H1 (cell line): ENCODE data around the gene FMOD. TPM values are rescaled to one million over a fixed set of nuclear protein-coding genes. Genes with fewer than 3 reads are reported as not detected.

Experiments
- CEBPB ChIP-seq: IDR thresholded peaks from 2 replicates; pipeline ENCODE4 v1.6.1; 2012; ENCODE audit warnings: low read depth, low read length
- CTBP2 ChIP-seq: IDR thresholded peaks from 2 replicates; pipeline ENCODE4 v1.7.0; 2011; ENCODE audit warnings: borderline replicate concordance, mild to moderate bottlenecking, moderate library complexity, mixed read lengths, low read length; ENCODE audit not compliant: insufficient read depth, insufficient read length
- GTF2F1 ChIP-seq: IDR thresholded peaks from 2 replicates; pipeline ENCODE4 v1.6.1; 2012; ENCODE audit warnings: low read depth, low read length, improper control_type of control experiment, borderline replicate concordance
- KDM4A ChIP-seq: IDR thresholded peaks from one replicate; pipeline ENCODE4 v1.7.1; 2012; ENCODE audit warnings: low read depth, mild to moderate bottlenecking, moderate library complexity, low read length, inconsistent platforms; ENCODE audit not compliant: severe bottlenecking
- POLR2A ChIP-seq, 2 experiments: IDR thresholded peaks; 1 replicate in 1 of 2; 2 replicates in 1 of 2; pipeline ENCODE4 v1.6.1; 2011; ENCODE audit warnings: low read depth in 2 of 2, low read length in 2 of 2, mild to moderate bottlenecking in 2 of 2; ENCODE audit errors: control extremely low read depth in 1 of 2
- SIN3A ChIP-seq, 2 experiments: IDR thresholded peaks in 1 of 2; conservative IDR thresholded peaks in 1 of 2; 2 replicates each; pipeline ENCODE4 v1.6.1; 2011 to 2012; ENCODE audit warnings: low read length in 2 of 2, improper control_type of control experiment in 1 of 2, low read depth in 1 of 2, mild to moderate bottlenecking in 1 of 2
- SRF ChIP-seq: IDR thresholded peaks from 2 replicates; pipeline ENCODE4 v1.6.1; 2011; ENCODE audit warnings: mild to moderate bottlenecking, low read depth, low read length, moderate library complexity
- TCF12 ChIP-seq: IDR thresholded peaks from 2 replicates; pipeline ENCODE4 v1.6.1; 2011; ENCODE audit warnings: low read depth, mild to moderate bottlenecking, low read length
- polyA plus RNA-seq, 7 experiments: library from polyadenylated mRNA; depleted of rRNA in 3 of 7; stranded (reverse) in 5 of 7; unstranded in 2 of 7; fragments of >200 nt in 5 of 7; fragments of 200-250 nt in 2 of 7; gene quantifications; 1 replicate in 5 of 7; 2 replicates in 1 of 7; 4 replicates in 1 of 7; pipeline versions ENCODE4 v1.2.1 to v1.2.3, GENCODE V29; 2011 to 2013; ENCODE audit warnings: missing spikeins in 2 of 7, mixed read lengths in 2 of 7
- total RNA-seq: library from RNA; stranded (reverse); fragmentation: NEBNext Ultra II Directional; extraction: Animal tissue kit (Norgen Biotek cat#: 25700); gene quantifications from 2 replicates; pipeline ENCODE4 v1.2.1, GENCODE V29; 2021
- TF ChIP-seq, protein P1 (sequence below): IDR thresholded peaks from 2 replicates; pipeline ENCODE4 v1.6.1; 2012; ENCODE audit warnings: low read length, inconsistent platforms

The FMOD gene
- total and polyA plus RNA-seq, 2 of the 8 experiments (the other 6 are each of a cell fraction or from before 2014, with no cell fraction given) = 0.17 to 0.32 TPM

DNA sequence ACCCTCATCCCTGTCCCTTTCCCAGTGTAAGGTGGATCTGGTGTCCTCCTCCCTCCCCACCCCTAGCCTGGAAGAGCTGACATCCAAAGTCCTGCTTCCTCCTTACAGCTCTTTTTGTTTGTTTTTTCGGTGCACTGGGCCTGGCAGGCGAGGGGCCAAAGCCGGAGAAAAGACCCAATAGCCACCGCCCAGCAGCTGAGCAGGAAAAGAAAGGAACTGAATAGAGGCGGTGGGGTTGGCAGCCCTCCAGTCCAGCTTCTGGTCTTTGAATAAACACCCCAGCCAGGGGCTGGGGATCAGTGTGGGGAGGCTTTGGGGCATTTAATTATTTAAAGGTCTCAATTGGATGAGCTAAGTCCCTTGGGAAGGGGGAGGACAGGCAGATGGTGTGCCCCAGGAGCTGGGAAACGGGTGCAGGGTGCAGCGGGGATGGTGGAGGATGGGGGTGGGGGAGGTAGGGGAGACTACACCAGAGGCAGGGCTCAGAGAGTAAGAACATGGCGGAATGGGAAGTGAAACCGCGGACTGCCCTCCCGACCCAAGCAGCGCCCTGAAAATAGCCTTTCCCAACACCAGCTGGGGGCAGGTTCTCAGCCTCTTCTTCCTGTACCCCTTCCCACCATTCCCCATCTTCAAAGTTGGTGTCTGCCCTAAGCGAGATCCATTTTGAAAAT, 25.4 kb downstream of the FMOD start (continued):
- TF ChIP-seq, protein P1, sequence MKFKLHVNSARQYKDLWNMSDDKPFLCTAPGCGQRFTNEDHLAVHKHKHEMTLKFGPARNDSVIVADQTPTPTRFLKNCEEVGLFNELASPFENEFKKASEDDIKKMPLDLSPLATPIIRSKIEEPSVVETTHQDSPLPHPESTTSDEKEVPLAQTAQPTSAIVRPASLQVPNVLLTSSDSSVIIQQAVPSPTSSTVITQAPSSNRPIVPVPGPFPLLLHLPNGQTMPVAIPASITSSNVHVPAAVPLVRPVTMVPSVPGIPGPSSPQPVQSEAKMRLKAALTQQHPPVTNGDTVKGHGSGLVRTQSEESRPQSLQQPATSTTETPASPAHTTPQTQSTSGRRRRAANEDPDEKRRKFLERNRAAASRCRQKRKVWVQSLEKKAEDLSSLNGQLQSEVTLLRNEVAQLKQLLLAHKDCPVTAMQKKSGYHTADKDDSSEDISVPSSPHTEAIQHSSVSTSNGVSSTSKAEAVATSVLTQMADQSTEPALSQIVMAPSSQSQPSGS = no peak
- TF ChIP-seq CEBPB = no peak
- TF ChIP-seq POLR2A (IDR thresholded peaks at IDR 0.05; ENCODE audit: control extremely low read depth in 1 of 2, low read depth in 2 of 2, low read length in 2 of 2) = no peak
- no peak for TF ChIP-seq SRF
- no peak for TF ChIP-seq TCF12
- TF ChIP-seq GTF2F1 = no peak
- no peak for TF ChIP-seq CTBP2
- TF ChIP-seq KDM4A = no peak
- no peak for TF ChIP-seq SIN3A (conservative IDR thresholded peaks at IDR 0.05 in 1 of 2, IDR thresholded peaks at IDR 0.05 in 1 of 2; ENCODE audit: low read depth in 1 of 2, low read length in 2 of 2)
